Muscle of back (tissue), 11 donors: ENCODE results near the gene CCDC158. TPM values are rescaled to one million over a fixed set of nuclear protein-coding genes. Genes with fewer than 3 reads are reported as not detected.
"Not testable (repeated sequence)": the region's sequence is repeated elsewhere in the genome, so short reads cannot be mapped to it uniquely, and the experiment has no call there.

Source experiments
- DNase-seq, 3 donors: peaks; one replicate each; pipeline versions ENCODE4 v3.0.0 to v3.0.0-alpha.2; 2013
- polyA plus RNA-seq, 10 donors: library from polyadenylated mRNA; unstranded; fragments of 120-200 nt; gene quantifications; one replicate each; pipeline ENCODE4 v1.2.1, GENCODE V29; 2013; ENCODE audit not compliant: insufficient read length in 10 of 10

Gene CCDC158
- polyA plus RNA-seq, 10 donors: 0.52 to 1.4 (median 0.83) TPM

DNA sequence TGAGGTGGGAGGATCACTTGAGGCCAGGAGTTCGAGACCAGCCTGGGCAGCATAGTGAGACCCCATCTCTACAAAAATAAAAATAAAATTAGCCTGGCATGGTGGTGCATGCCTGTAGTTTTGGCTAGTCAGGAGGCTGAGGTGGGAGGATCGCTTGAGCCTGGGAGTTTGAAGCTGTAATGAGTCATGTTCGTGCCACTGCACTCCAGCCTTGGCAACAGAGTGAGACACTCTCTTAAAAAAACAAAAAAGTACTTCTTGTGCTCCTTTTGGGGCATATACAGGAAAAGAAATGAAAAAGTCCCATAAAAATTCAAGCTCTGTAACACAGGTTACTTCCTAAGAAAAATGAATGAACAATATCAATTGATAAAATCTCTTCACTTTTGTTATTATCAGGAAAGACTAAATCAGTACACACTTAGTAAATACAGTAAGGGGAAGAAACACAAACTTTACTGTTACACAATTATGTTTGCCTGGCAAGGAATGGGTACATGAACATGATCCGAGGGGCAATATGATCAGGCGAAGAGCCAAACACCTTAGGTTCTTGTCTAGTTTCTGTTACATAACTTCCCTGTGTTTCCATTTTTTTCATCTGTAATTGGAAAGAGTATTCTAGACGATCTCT lies 46.9 kb downstream of the CCDC158 start:
- DNase-seq: no peak

- no peak for DNase-seq
Measured at GRCh38 chr4:76366737-76367136, 54.2 kb downstream of the CCDC158 start.

DNA sequence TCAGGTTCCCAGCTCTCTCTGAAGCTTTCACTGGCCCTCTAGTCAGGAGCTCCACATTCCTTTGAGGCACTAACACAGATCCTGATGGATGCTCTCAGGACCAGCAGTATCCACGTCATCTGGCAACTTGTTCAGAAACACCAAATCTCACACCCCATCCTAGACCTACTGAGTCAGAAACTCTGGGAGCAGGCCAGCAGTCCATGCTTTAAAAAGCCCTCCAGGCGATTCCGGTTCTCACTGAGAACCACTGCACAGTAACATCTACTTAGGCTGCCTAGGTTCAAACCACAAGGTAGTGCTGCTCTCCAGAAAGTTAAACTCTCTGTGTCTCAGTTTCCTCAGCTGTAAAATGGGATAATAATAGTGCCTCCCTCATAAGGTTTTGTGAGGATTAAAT lies 55.3 kb downstream of the CCDC158 start:
- no peak for DNase-seq

GRCh38 chr4:76364763-76365162 lies 56.2 kb downstream of the CCDC158 start:
- no peak for DNase-seq

DNA sequence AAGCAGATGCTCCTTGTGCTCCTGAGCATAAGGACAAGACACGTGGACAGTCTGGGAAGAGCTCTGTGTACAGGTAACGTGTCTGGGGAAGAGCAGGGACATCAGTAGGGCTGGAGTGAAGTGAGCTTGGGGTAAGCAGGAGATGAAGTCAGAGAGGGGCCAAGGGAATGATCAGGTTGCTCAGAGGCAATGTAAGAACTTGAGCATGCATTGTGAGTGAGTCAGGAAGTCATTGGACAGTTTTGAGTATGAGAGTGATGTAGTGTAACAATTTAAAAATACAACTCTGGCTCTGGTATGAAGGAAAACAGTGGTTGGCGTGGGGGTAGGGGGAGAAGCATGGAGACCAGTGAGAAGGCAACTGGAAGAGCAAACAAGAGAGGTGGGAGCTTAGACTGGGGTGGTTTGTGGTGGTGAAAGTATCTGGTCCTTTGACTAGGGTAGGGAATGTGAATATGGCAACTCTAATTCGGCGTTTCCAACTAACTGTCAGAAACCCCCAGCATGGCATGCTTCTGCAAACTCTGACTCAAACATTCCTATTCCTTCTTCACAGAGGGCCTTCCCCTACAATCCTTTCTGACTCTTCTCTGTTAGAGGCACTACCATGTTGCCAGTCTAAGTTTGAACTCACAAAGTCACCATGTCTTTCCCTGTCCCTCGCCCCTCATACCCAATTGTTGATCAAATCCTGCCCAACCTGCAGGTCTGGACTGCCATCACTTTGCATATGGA lies 57.2 kb downstream of the CCDC158 start:
- DNase-seq: peak in 1 of 3 donors; percentile 1

DNA sequence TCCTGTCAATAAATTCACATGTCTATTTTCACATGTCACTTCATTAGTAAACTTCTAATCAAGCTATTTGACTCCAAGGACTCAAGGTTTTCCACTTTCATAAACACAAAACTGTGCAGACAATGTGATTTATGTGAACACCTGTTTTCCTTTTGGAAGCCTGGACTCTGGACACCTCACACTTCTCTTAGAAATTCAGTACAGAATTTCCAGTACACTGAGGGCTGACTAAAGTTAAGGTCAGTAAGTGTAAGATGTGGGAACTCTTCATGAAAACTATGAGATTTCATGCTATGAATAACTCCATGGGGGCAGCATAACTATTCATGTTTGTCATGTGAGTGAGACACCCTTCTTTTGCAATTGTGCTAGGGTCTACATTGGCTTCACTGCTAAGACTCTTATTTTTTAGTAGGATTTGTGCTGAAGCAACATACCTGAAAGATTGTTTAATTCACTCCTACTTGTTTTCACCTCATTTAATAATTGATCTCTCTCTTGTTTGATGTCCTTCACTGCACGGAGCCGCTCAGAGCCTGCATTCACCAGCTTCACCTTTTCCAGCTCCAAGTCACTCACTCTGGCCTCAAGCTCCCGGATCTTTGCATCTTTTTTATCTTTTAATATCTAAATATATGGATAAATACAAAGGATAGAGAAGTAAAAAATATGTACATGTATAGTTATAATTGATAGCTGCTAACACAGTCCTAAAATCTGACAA lies 59.1 kb downstream of the CCDC158 start:
- DNase-seq: no peak

GRCh38 chr4:76359881-76360466 lies 61.0 kb downstream of the CCDC158 start:
- not testable (repeated sequence) for DNase-seq

DNA sequence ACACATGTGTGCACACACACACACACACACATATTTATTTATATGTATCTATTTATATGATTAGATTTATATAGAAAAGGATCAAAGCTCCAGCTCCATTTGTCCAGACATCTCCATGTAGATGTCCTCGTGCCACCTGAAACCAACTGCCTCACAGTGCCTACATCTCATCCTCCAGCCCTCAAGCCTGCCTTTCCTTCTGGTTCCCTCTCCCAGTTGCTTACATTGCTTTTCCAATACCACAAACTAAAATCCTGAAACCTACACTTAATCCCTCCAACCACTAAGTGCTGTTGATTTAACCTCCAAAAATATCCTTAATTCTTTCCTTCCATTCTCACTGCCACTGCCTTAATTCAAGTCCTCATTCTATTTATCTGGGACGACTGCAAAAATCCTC lies 63.0 kb downstream of the CCDC158 start:
- DNase-seq: no peak

- DNase-seq: no peak
Measured at GRCh38 chr4:76354517-76355473, 66.1 kb downstream of the CCDC158 start.

DNA sequence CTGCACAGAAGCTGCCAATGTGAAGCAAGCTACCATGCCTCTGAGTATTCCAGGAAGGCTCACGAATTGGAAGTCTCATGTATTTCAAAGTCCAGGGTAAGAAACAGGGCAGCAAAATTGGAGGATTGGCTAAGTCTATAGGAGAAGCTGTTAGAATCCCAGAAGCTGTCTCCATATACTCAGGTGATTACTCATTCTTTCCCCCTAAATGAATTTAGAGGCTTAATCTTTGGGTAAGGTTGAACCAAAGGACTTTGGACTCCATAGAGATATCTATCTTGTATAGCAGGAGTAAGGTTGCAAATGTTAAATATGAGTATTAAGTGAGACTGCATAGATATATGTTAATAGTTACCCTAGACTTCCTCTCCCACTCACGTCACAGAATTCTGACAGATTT lies 78.1 kb downstream of the CCDC158 start:
- no peak for DNase-seq

DNA sequence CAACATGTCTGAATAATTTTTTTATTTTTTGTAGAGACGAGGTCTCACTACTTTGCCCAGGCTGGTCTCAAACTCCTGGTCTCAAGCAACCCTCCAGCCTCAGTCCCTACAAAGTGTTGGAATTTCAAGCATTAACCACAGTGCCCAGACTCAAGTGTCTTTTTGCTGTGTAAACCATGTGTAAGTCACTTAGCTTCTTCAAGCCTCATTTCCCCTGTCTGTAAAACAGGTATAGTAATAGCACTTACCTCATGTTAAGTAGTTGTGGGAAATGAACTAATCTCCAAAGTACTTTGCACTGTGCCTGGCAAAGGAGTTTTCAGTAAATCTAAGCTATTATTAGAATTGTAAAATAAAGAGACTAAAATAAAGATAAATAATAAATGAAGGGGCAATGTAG lies 78.8 kb downstream of the CCDC158 start:
- no peak for DNase-seq

DNA sequence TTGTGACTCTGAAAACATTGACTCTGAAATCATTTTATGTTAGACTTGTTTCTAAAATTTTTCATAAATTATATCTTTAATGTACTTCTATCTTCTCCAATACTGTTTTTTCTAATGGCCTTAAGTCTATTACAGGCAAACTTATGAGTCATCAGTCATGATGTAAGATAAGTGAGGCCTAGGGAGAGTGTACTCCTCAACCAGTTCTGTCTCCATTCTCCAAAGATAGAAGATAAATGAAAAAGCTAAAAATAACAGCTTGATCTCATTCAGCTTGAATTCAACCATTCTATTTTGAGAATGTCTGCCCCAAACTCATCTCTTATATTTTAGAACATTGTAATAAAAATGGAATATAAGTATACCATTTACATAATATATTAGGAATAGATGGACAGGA lies 79.9 kb downstream of the CCDC158 start:
- peak in 2 of 3 donors; percentile 5 to 35 for DNase-seq

- DNase-seq: no peak
Measured at GRCh38 chr4:76339364-76339763, 81.6 kb downstream of the CCDC158 start.

GRCh38 chr4:76334885-76335284 lies 86.1 kb downstream of the CCDC158 start:
- DNase-seq: no peak

DNA sequence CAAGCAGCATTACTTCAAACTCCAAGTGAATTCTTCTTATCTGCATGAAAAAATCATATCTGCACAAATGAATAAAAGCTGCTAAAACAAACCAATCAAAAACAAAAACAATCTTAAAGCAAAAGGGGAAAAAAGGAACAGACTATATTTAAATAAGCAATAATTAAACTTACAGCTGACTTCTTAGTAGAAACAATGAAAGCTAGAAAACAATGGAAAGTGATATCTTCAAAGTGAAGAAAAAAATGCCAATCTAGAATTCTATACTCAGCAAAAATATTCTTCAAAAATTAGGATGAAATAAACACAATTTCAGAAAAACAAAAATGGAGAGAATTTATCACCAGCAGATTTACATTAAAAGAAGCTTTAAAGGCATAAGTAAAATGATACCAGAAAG lies 94.4 kb downstream of the CCDC158 start:
- no peak for DNase-seq

GRCh38 chr4:76325072-76325471 lies 95.9 kb downstream of the CCDC158 start:
- no peak for DNase-seq

DNA sequence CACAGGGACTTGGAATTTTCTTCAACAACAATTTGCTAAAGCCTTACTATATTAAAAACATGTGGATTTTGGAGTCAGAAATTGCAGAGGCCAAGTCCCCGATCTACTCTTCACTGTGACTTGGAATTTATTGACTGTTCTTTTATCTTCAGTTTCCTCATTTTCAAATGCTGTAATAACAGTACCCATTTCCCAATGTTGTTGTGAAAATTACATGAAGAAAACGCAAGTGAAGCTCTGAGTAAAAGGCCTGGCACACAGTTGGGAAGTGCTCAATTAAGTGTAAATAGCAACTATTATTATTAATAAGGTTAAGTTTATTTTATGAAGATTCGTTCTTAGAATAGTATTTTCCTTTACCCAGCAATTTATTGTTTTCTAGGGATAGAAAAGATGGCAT lies 98.7 kb downstream of the CCDC158 start:
- DNase-seq: no peak

GRCh38 chr4:76316131-76316530 lies 104.8 kb downstream of the CCDC158 start:
- no peak for DNase-seq

DNA sequence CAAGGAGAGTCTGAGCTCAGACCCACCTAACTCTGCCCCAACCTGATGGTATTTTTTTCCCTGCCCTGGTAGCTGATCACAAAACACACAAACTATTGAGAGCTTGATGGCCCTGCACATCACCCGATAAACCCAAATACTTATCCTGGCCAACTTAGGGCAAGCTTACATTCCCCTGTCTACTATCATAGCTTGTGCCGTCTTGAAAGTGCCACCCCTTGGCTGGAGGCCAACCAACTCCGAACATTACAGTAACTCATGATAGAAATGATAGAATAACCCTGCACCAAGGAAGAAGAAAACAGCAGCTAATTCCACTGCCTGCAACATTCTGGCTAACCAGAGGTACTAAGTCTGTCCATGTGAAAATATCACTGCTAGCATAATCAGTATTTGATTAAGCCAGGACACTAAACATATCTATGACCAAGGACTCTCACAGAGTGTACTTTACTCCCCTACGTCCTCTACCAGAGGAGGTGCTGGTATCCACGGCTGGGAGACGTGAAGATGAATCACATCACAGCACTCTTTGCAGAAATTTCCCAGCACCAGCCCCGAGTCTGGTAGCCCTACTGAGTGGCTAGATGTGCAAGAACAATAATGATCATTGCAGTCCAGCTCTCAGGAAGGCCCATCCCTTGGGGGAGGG lies 105.5 kb downstream of the CCDC158 start:
- DNase-seq: no peak

DNA sequence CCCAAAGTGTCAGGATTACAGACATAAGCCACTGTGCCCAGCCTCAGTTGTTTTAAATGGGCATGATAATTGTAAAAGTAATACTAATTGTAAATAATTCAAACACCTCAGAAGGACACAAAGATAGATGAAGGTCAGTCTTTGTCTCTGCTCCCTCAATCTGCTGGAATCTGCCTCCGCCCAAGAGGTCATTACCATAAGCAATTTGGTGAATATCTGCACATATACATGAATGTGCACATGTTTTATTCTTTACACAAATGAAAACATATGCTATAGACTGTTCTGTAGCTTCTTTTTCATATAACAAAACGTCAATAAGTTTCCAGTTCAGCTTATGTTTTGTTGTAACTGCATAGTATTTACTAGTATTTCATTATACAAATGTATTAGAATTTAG lies 107.4 kb downstream of the CCDC158 start:
- DNase-seq: no peak

GRCh38 chr4:76312457-76312856 lies 108.5 kb downstream of the CCDC158 start:
- no peak for DNase-seq
